HCT116 (cell line): ENCODE results near the gene SKIC8. TPM values are rescaled to one million over a fixed set of nuclear protein-coding genes. Genes with fewer than 3 reads are reported as not detected.

Experiments used
- ATAC-seq: fragments of 200-7000 bp; cut with Tn5 transposase; 2 replicates; pipeline ENCODE4 v1.9.1; 2020; ENCODE audit warnings: mild to moderate bottlenecking, moderate library complexity
- BruUV-seq: library from RNA; stranded (reverse); fragments of 400-500 nt; replicated peaks from 2 replicates; lab custom pipeline; 2021; lab: Mats Ljungman, UMichigan
- CTCF ChIA-PET: fragments of 300-600 bp; sonication (Branson Sonifier 250); formaldehyde crosslinking; loops from one replicate; lab custom pipeline; 2021; ENCODE audit warnings: antibody characterized with exemption; lab: Charles Lee
- POLR2A ChIA-PET: fragments of 300-600, 350-600 bp; sonication (Branson Sonifier 250); formaldehyde crosslinking; loops from one replicate; lab custom pipeline; 2021; ENCODE audit warnings: antibody characterized with exemption; lab: Charles Lee
- RAD21 ChIA-PET, 2 experiments: fragments of 300-600 bp; sonication (Branson Sonifier 250); formaldehyde crosslinking; loops; one replicate each; lab custom pipeline; 2023; ENCODE audit warnings: low total read pairs in 2 of 2; ENCODE audit not compliant: uncharacterized antibody in 2 of 2, unreplicated experiment in 2 of 2, low non-redundant PET in 1 of 2; lab: Charles Lee
- DNase-seq: peaks from one replicate; pipeline ENCODE4 v3.0.0-alpha.2; 2010; ENCODE audit warnings: low read depth, low spot score
- H2AFZ ChIP-seq: fragments of 200-600 bp; shearing (Covaris generic), sonication (generic); 2 replicates; pipeline ENCODE4 v1.6.1; 2017; ENCODE audit warnings: low read depth, mixed run types, mixed read lengths, antibody characterized with exemption, low read length; ENCODE audit not compliant: poor library complexity, severe bottlenecking
- H3K27ac ChIP-seq: 2 replicates; pipeline ENCODE4 v1.5.1; 2012; ENCODE audit warnings: low read depth, low read length
- H3K27me3 ChIP-seq: fragments of 200-600 bp; sonication (generic); 2 replicates; pipeline ENCODE4 v1.6.1; 2016; ENCODE audit warnings: mixed run types, low read length, mixed read lengths; ENCODE audit not compliant: insufficient read depth
- H3K36me3 ChIP-seq, 2 experiments: fragments of 200-500 bp in 1 of 2; fragments of 200-600 bp in 1 of 2; sonication (Bioruptor generic) in 1 of 2; sonication (generic) in 1 of 2; 2 replicates each; pipeline versions ENCODE4 v1.5.1 to v1.6.1; 2014 to 2016; ENCODE audit warnings: low read length in 2 of 2, inconsistent platforms in 1 of 2, mixed read lengths in 1 of 2, mixed run types in 1 of 2; ENCODE audit not compliant: insufficient read depth in 2 of 2, control insufficient read depth in 1 of 2
- H3K4me1 ChIP-seq, 2 experiments: fragments of 200-600 bp in 1 of 2; sonication (generic) in 1 of 2; 2 replicates each; pipeline versions ENCODE4 v1.5.1 to v1.6.1; 2012 to 2017; ENCODE audit warnings: low read length in 2 of 2, inconsistent platforms in 1 of 2, mild to moderate bottlenecking in 1 of 2, mixed read lengths in 1 of 2, mixed run types in 1 of 2, moderate library complexity in 1 of 2; ENCODE audit not compliant: insufficient read depth in 2 of 2, control insufficient read depth in 1 of 2
- H3K4me2 ChIP-seq: fragments of 200-600 bp; sonication (generic); 2 replicates; pipeline ENCODE4 v1.6.1; 2017; ENCODE audit warnings: mixed run types, low read length, mixed read lengths
- H3K4me3 ChIP-seq, 2 experiments: fragments of 200-600 bp in 1 of 2; sonication (generic) in 1 of 2; replicated peaks in 1 of 2; 2 replicates each; pipeline ENCODE4 v1.5.1; 2011 to 2016; ENCODE audit warnings: low read length in 2 of 2, control low read depth in 1 of 2, low read depth in 1 of 2, mild to moderate bottlenecking in 1 of 2, mixed read lengths in 1 of 2, mixed run types in 1 of 2
- H3K79me2 ChIP-seq: fragments of 200-600 bp; sonication (generic); 2 replicates; pipeline ENCODE4 v1.6.1; 2017; ENCODE audit warnings: mild to moderate bottlenecking, mixed run types, low read length, moderate library complexity, mixed read lengths; ENCODE audit not compliant: insufficient read depth
- H3K9ac ChIP-seq: fragments of 200-600 bp; sonication (generic); 2 replicates; pipeline ENCODE4 v1.6.1; 2016; ENCODE audit warnings: low read length, mixed read lengths
- H3K9me2 ChIP-seq: fragments of 200-600 bp; sonication (generic), shearing (Covaris generic); 2 replicates; pipeline ENCODE4 v1.6.1; 2017; ENCODE audit warnings: mixed run types, mild to moderate bottlenecking, moderate library complexity; ENCODE audit not compliant: insufficient read depth
- H3K9me3 ChIP-seq, 2 experiments: fragments of 200-500 bp in 1 of 2; fragments of 200-600 bp in 1 of 2; sonication (Bioruptor generic) in 1 of 2; sonication (generic) in 1 of 2; 2 replicates each; pipeline ENCODE4 v1.6.1; 2014 to 2017; ENCODE audit warnings: low read length in 2 of 2, mixed read lengths in 2 of 2, inconsistent platforms in 1 of 2, low read depth in 1 of 2, mild to moderate bottlenecking in 1 of 2, mixed run types in 1 of 2, moderate library complexity in 1 of 2; ENCODE audit not compliant: control insufficient read depth in 1 of 2, insufficient read depth in 1 of 2
- H4K20me1 ChIP-seq: fragments of 200-600 bp; sonication (generic), shearing (Covaris generic); 2 replicates; pipeline ENCODE4 v1.6.1; 2017; ENCODE audit warnings: mixed run types, mild to moderate bottlenecking, moderate library complexity; ENCODE audit not compliant: insufficient read depth
- POLR2A ChIP-seq: IDR thresholded peaks from 2 replicates; pipeline ENCODE4 v1.7.0; 2011; ENCODE audit warnings: borderline replicate concordance; ENCODE audit not compliant: insufficient read depth, insufficient read length; ENCODE audit errors: extremely low read depth
- ZFX ChIP-seq: fragments of 450-650 bp; IDR thresholded peaks from 2 replicates; pipeline ENCODE4 v1.6.1; 2017
- intact Hi-C: fragments of 100-400 bp; cut with micrococcal nuclease; formaldehyde crosslinking; loops from 2 replicates; pipeline ENCODE4 v1.10.0; 2022
- total RNA-seq: library from RNA; stranded (reverse); gene quantifications from one replicate; pipeline ENCODE4 v1.2.1, GENCODE V29; 2021; ENCODE audit not compliant: unreplicated experiment
- TF ChIP-seq, protein P1 (sequence below): IDR thresholded peaks from 2 replicates; pipeline ENCODE4 v1.6.1; 2012; ENCODE audit warnings: low read depth

Gene SKIC8
- total RNA-seq, 1 experiment from 2014 or later, result 57.1 TPM

DNA sequence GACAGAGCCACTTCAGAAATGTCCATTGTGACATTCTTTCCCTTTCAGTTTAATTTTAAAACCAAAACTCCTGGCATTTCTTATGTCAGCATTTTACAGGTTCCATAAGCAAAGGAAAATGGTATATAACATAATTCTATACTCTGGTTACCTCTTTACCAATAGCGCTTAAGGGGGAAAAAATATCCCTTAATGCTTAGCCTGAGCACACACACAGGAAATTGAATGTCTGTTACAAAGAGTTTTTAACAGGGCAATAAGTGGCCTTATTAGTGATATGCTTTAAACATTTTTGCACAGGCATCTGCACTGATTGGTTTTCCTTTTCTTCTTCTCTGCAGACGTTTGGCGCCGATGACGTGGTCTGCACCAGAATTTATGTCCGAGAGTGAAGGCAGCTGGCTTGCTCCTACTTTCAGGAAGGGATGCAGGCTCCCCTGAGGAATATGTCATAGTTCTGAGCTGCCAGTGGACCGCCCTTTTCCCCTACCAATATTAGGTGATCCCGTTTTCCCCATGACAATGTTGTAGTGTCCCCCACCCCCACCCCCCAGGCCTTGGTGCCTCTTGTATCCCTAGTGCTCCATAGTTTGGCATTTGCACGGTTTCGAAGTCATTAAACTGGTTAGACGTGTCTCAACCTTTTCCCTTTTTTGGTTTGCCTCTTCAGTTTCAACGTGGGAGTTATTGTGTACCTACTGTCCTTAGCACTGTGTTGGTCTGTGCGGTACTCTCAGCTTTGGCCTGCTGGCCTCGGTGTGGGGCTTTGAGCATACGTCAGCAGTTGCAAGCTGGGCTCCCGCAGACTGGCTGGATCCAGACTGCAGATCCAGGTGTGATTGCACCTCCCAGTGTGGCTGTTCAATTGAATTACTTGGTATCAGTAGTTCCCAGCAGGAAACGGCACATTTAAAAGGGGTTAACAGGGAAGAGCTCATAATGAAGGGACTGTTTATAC, 48.5 kb upstream of the SKIC8 start:
- BruUV-seq, result no TSS peak
- ChIA-PET CTCF (no interaction called here), POLR2A (no interaction called here), RAD21 (no interaction called here)
- H3K4me2 ChIP-seq, result no peak overlapping the region
- no peak overlapping the region for H2AFZ ChIP-seq
- no peaks in the 10 kb centered on the region for H4K20me1 ChIP-seq
- H3K4me3 ChIP-seq, result no peak overlapping the region
- TF ChIP-seq POLR2A (no peak), ZFX (no peak)
- TF ChIP-seq, protein P1, sequence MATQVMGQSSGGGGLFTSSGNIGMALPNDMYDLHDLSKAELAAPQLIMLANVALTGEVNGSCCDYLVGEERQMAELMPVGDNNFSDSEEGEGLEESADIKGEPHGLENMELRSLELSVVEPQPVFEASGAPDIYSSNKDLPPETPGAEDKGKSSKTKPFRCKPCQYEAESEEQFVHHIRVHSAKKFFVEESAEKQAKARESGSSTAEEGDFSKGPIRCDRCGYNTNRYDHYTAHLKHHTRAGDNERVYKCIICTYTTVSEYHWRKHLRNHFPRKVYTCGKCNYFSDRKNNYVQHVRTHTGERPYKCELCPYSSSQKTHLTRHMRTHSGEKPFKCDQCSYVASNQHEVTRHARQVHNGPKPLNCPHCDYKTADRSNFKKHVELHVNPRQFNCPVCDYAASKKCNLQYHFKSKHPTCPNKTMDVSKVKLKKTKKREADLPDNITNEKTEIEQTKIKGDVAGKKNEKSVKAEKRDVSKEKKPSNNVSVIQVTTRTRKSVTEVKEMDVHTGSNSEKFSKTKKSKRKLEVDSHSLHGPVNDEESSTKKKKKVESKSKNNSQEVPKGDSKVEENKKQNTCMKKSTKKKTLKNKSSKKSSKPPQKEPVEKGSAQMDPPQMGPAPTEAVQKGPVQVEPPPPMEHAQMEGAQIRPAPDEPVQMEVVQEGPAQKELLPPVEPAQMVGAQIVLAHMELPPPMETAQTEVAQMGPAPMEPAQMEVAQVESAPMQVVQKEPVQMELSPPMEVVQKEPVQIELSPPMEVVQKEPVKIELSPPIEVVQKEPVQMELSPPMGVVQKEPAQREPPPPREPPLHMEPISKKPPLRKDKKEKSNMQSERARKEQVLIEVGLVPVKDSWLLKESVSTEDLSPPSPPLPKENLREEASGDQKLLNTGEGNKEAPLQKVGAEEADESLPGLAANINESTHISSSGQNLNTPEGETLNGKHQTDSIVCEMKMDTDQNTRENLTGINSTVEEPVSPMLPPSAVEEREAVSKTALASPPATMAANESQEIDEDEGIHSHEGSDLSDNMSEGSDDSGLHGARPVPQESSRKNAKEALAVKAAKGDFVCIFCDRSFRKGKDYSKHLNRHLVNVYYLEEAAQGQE, result no peak
- intact Hi-C loops, result no loop called here
- no peaks in the 10 kb centered on the region for H3K79me2 ChIP-seq
- H3K4me1 ChIP-seq, result peaks cover 0 to 2% of the 10 kb centered on the region in 2 experiments; a peak in 1 of 4 replicates
- no peak for DNase-seq
- H3K9me3 ChIP-seq, result no peaks in the 10 kb centered on the region
- no peaks in the 10 kb centered on the region for H3K9me2 ChIP-seq
- H3K36me3 ChIP-seq, result no peaks in the 10 kb centered on the region
- ATAC-seq, result no peak
- H3K27ac ChIP-seq, result no peak overlapping the region
- H3K27me3 ChIP-seq, result peaks cover 18% of the 10 kb centered on the region
- H3K9ac ChIP-seq, result no peak overlapping the region
